AG04450 (cell line): ENCODE data around the gene TOR1AIP1. TPM values are rescaled to one million over a fixed set of nuclear protein-coding genes. Genes with fewer than 3 reads are reported as not detected.

Experiments
- CTCF ChIA-PET: fragments of 300-600, 350-600 bp; formaldehyde crosslinking; extraction: SDS; loops from one replicate; lab custom pipeline; 2022; ENCODE audit warnings: antibody characterized with exemption, inconsistent platforms; lab: Charles Lee
- POLR2A ChIA-PET: fragments of 350-600 bp; formaldehyde crosslinking; extraction: SDS; loops from one replicate; lab custom pipeline; 2021; ENCODE audit warnings: antibody characterized with exemption, inconsistent platforms; lab: Yijun Ruan, JAX
- DNase-seq: peaks from one replicate; pipeline ENCODE4 v3.0.0-alpha.2; 2011; ENCODE audit warnings: low read depth, low spot score
- H3K27ac ChIP-seq: one replicate; pipeline ENCODE4 v1.5.1; 2012; ENCODE audit warnings: low read depth, low read length, control low read depth
- H3K27me3 ChIP-seq: one replicate; pipeline ENCODE4 v1.6.0; 2012; ENCODE audit warnings: low read length; ENCODE audit not compliant: control insufficient read depth, insufficient read depth
- H3K4me3 ChIP-seq: 2 replicates; pipeline ENCODE4 v1.5.1; 2011; ENCODE audit warnings: mild to moderate bottlenecking, low read depth, low read length, control low read depth
- H3K9me3 ChIP-seq: 2 replicates; pipeline ENCODE4 v1.5.1; 2012; ENCODE audit warnings: low read length; ENCODE audit not compliant: control insufficient read depth, insufficient read depth
- polyA plus RNA-seq: library from polyadenylated mRNA; depleted of rRNA; stranded (reverse); fragments of >200 nt; gene quantifications from 2 replicates; pipeline ENCODE4 v1.2.3, GENCODE V29; 2011
- TF ChIP-seq, protein P1 (sequence below): IDR thresholded peaks from 2 replicates; pipeline ENCODE4 v1.5.1; 2011; ENCODE audit warnings: low read depth, low read length, control low read depth, inconsistent platforms

TOR1AIP1 gene
- polyA plus RNA-seq, 1 experiment: 44.9 TPM

DNA sequence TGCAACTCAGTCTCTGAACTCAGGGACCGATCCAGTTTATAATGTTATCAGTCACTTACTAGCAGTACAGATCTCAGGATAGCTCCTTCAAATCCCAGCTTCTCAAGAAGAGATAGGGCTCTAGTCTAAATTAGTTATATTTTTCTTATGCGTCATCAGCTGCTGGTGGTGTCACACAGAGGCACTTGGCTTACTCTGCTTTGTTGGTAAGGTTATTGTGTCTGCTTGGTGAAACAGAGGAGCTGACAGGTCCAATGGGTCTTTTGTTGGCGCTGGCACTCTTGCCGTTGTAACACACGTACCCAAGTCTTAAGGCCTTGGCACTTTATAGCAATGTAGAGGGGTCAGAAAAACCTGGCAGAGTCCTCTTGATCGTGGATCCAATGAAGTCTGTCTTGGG, 16.7 kb upstream of the TOR1AIP1 start:
- ChIA-PET POLR2A (no interaction called here), CTCF (interaction anchor here (0.9 to 4.0 kb wide), 7 partner anchors 17 to 617 kb away, joined by 3 to 42 read pairs (median 4); partner anchors contain the start of gene TOR1AIP1)
- Histone ChIP-seq H3K27ac (no peak overlapping the region), H3K27me3 (no peaks in the 10 kb centered on the region), H3K4me3 (no peak overlapping the region), H3K9me3 (no peaks in the 10 kb centered on the region)
- TF ChIP-seq, protein P1, sequence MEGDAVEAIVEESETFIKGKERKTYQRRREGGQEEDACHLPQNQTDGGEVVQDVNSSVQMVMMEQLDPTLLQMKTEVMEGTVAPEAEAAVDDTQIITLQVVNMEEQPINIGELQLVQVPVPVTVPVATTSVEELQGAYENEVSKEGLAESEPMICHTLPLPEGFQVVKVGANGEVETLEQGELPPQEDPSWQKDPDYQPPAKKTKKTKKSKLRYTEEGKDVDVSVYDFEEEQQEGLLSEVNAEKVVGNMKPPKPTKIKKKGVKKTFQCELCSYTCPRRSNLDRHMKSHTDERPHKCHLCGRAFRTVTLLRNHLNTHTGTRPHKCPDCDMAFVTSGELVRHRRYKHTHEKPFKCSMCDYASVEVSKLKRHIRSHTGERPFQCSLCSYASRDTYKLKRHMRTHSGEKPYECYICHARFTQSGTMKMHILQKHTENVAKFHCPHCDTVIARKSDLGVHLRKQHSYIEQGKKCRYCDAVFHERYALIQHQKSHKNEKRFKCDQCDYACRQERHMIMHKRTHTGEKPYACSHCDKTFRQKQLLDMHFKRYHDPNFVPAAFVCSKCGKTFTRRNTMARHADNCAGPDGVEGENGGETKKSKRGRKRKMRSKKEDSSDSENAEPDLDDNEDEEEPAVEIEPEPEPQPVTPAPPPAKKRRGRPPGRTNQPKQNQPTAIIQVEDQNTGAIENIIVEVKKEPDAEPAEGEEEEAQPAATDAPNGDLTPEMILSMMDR: no peak
- DNase-seq: no peak

DNA sequence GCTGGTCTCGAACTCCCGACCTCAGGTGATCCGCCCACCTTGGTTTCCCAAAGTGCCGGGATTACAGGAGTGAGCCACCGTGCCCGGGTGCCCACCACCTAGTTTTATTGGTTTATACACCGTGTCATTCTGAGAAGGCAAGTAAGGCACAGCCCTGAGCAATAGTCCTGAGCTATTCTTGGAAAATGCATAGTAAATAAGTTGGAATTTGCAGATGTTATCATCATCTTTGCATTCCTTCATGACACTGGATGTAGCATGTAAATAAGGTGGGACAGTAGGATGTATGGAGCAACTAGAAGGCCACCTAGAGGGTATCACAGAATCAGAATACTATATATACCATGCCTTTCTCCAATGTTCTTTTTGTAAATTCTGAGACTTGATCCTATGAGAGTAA, 15.5 kb upstream of the TOR1AIP1 start:
- DNase-seq: no peak
- POLR2A ChIA-PET: no interaction called here
- CTCF ChIA-PET: interaction anchor here (0.6 to 4.0 kb wide), 21 partner anchors 10 to 616 kb away, joined by 3 to 42 read pairs (median 4); partner anchors contain the start of genes TOR1AIP1 and TOR1AIP2
- no peaks in the 10 kb centered on the region for H3K9me3 ChIP-seq
- no peak overlapping the region for H3K4me3 ChIP-seq
- H3K27me3 ChIP-seq: no peaks in the 10 kb centered on the region
- TF ChIP-seq, protein P1: no peak
- no peak overlapping the region for H3K27ac ChIP-seq

DNA sequence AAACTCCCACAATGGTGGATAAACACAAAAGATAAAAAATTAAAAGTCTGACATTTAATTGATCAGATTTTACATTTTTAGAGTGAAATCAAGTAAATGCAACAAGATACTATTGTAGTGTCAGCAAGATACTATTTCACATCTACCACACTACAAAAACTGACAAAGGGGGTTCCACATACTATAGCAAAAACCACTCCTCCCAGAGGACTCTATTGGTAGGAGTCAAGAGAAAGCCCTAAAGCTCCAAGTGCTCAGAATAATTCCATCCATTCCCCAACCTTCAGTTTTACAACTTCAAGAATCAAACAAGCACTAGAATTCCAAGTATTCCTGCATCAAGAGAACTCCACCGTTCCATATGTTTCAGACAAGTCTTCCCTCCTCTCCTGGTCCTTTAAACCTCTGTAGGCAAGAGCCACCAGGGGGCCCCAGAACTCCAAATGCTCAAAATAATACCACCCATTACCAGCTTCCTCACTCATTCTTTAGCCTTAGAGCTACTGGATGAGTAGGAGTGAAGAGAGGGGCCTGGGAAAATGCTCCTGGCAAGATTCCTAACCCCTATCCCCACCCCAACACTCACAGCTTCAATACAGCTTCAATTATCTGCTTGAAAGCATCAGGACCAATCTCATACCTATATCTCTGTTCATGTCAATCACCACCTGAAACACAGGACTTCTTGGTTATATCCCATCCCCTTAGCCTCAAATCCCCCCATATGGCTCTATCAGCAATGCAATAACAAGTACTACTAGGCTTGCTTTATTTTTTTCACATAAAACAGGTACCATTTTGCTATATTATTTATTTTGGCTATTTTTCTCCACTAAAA, 14.4 kb upstream of the TOR1AIP1 start:
- ChIA-PET POLR2A (interaction anchor here (0.6 kb wide), 1 partner anchor 611 kb away, joined by 3 read pairs; no protein-coding TSS in a partner anchor), CTCF (interaction anchor here (0.5 to 4.0 kb wide), 27 partner anchors 9 to 615 kb away, joined by 3 to 42 read pairs (median 4); partner anchors contain the start of genes TOR1AIP1 and TOR1AIP2)
- H3K4me3 ChIP-seq: no peak overlapping the region
- no peaks in the 10 kb centered on the region for H3K27me3 ChIP-seq
- TF ChIP-seq, protein P1: peak; percentile 84
- no peak overlapping the region for H3K27ac ChIP-seq
- H3K9me3 ChIP-seq: no peaks in the 10 kb centered on the region
- no peak for DNase-seq

DNA sequence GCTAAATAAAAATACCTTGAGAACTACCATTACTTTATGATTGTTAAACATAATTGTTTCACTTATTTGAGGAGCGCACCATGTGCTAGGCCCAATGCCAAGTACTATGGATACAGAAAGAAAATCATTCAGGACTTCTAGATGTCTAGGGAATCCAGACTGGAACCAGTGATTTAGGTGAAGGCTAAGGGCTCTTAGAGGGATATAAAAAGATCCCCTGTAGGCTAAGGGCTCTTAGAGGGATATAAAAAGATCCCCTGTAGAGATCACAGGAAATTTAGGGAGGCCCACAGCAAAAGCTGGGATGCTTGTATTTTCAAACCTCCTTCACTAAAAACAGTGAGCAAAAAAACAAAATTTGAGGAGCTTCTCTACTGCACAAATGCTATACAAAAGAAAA, 11.2 kb upstream of the TOR1AIP1 start:
- ChIA-PET POLR2A (no interaction called here), CTCF (no interaction called here)
- TF ChIP-seq, protein P1: no peak
- H3K4me3 ChIP-seq: no peak overlapping the region
- DNase-seq: no peak
- H3K27ac ChIP-seq: no peak overlapping the region
- no peaks in the 10 kb centered on the region for H3K27me3 ChIP-seq
- no peaks in the 10 kb centered on the region for H3K9me3 ChIP-seq

DNA sequence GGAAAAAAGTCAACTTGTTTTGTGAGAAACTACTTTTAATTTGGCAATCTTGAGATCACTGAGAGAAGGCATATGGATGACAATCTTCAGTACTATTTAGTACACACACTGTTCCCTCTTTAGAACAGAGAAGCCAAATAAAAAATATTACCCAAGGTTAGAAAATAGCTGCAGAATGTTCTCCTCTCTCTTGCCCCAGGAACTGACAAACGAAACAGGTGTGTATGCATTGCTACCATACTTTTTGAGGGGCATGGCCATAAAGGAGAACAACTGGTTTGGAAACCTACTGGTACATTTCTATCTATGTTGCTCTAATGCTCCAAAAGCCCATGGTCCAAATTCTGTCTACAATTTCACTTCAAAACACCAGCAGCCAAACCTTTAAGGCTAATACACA, 10.1 kb upstream of the TOR1AIP1 start:
- Histone ChIP-seq H3K27ac (no peak overlapping the region), H3K27me3 (no peaks in the 10 kb centered on the region), H3K4me3 (no peak overlapping the region), H3K9me3 (no peaks in the 10 kb centered on the region)
- ChIA-PET CTCF (interaction anchor here (1.3 kb wide), 1 partner anchor 57 kb away, joined by 9 read pairs; no protein-coding TSS in a partner anchor), POLR2A (no interaction called here)
- TF ChIP-seq, protein P1: no peak
- DNase-seq: no peak
